HepG2 (cell line): ENCODE measurements around the gene THSD8. TPM values are rescaled to one million over a fixed set of nuclear protein-coding genes. Genes with fewer than 3 reads are reported as not detected.

Experiments used
- CBX1 ChIP-seq: IDR thresholded peaks from one replicate; pipeline ENCODE4 v1.6.1; 2016; ENCODE audit warnings: antibody characterized with exemption, low read depth
- CREB1 ChIP-seq, 2 experiments: fragments of 450-650 bp in 1 of 2; IDR thresholded peaks; 2 replicates each; pipeline ENCODE4 v1.6.1; 2016 to 2017; ENCODE audit warnings: control low read depth in 1 of 2, mild to moderate bottlenecking in 1 of 2, missing compliant biosample characterization in 1 of 2, missing genetic modification characterization in 1 of 2
- FOXA3 ChIP-seq: IDR thresholded peaks from 2 replicates; pipeline ENCODE4 v1.6.1; 2016; ENCODE audit warnings: missing genetic modification reagents, missing compliant biosample characterization
- GATAD1 ChIP-seq: IDR thresholded peaks from 2 replicates; pipeline ENCODE4 v1.6.1; 2016; ENCODE audit warnings: missing genetic modification reagents, missing compliant biosample characterization
- HMGXB4 ChIP-seq, 2 experiments: sonication (generic) in 1 of 2; formaldehyde crosslinking in 1 of 2; IDR thresholded peaks; 2 replicates each; pipeline versions ENCODE4 v1.4.0 to v1.6.1; 2018 to 2020; ENCODE audit warnings: missing genetic modification reagents in 2 of 2, borderline replicate concordance in 1 of 2, low read depth in 1 of 2, mild to moderate bottlenecking in 1 of 2, missing biosample characterization in 1 of 2
- IRX3 ChIP-seq: sonication (generic); formaldehyde crosslinking; IDR thresholded peaks from 2 replicates; pipeline ENCODE4 v1.8.1; 2023; ENCODE audit warnings: mild to moderate bottlenecking, low read depth, missing genetic modification reagents, borderline replicate concordance
- MED13 ChIP-seq: sonication (generic); formaldehyde crosslinking; IDR thresholded peaks from 2 replicates; pipeline ENCODE4 v1.5.0; 2020; ENCODE audit warnings: missing genetic modification reagents
- NCOA1 ChIP-seq: sonication (generic); formaldehyde crosslinking; IDR thresholded peaks from 2 replicates; pipeline ENCODE4 v1.9.0; 2021; ENCODE audit warnings: missing genetic modification reagents
- NR2C2 ChIP-seq: sonication (generic); formaldehyde crosslinking; IDR thresholded peaks from 2 replicates; pipeline ENCODE4 v1.4.0; 2020; ENCODE audit warnings: missing genetic modification reagents, mild to moderate bottlenecking, moderate library complexity, borderline replicate concordance
- RNF219 ChIP-seq: sonication (generic); formaldehyde crosslinking; IDR thresholded peaks from 2 replicates; pipeline ENCODE4 v1.5.0; 2020; ENCODE audit warnings: mild to moderate bottlenecking, missing genetic modification reagents
- SRY ChIP-seq: sonication (generic); formaldehyde crosslinking; IDR thresholded peaks from 2 replicates; pipeline ENCODE4 v1.8.0; 2022; ENCODE audit warnings: mild to moderate bottlenecking, missing genetic modification reagents
- STAG1 ChIP-seq: sonication (generic); formaldehyde crosslinking; IDR thresholded peaks from 2 replicates; pipeline ENCODE4 v1.4.0; 2020; ENCODE audit warnings: missing genetic modification reagents
- U2AF2 ChIP-seq: fragments of 200-400 bp; formaldehyde crosslinking; IDR thresholded peaks from 2 replicates; pipeline ENCODE4 v1.6.1; 2017; ENCODE audit warnings: low read depth, mild to moderate bottlenecking, low read length
- ZBTB38 ChIP-seq: sonication (generic); formaldehyde crosslinking; IDR thresholded peaks from 2 replicates; pipeline ENCODE4 v1.5.1; 2020; ENCODE audit warnings: mild to moderate bottlenecking, missing genetic modification reagents
- ZNF512 ChIP-seq: sonication (generic); formaldehyde crosslinking; IDR thresholded peaks from 2 replicates; pipeline ENCODE4 v1.4.0; 2020; ENCODE audit warnings: mild to moderate bottlenecking, missing genetic modification reagents
- ZNF646 ChIP-seq: sonication (generic); formaldehyde crosslinking; IDR thresholded peaks from 2 replicates; pipeline ENCODE4 v1.9.0; 2021; ENCODE audit warnings: mild to moderate bottlenecking, missing genetic modification reagents
- ZNF768 ChIP-seq: sonication (generic); formaldehyde crosslinking; IDR thresholded peaks from 2 replicates; pipeline ENCODE4 v1.4.0; 2020; ENCODE audit warnings: missing genetic modification reagents
- ZNF790 ChIP-seq: sonication (generic); formaldehyde crosslinking; IDR thresholded peaks from 2 replicates; pipeline ENCODE4 v1.8.0; 2022; ENCODE audit warnings: missing genetic modification reagents, mild to moderate bottlenecking, borderline replicate concordance
- ZSCAN30 ChIP-seq: sonication (generic); formaldehyde crosslinking; IDR thresholded peaks from 2 replicates; pipeline ENCODE4 v1.5.0; 2020; ENCODE audit warnings: mild to moderate bottlenecking, missing genetic modification reagents
- polyA plus RNA-seq, 8 experiments: library from polyadenylated mRNA; depleted of rRNA in 3 of 8; stranded (reverse) in 7 of 8; unstranded in 1 of 8; fragments of >200 nt; fragmentation: Illumina TruSeq in 4 of 8; extraction: Trizol in 4 of 8; gene quantifications; 2 replicates each; pipeline versions ENCODE4 v1.2.1 to v1.2.3, GENCODE V29; 2011 to 2016; ENCODE audit warnings: low read depth in 4 of 8, missing spikeins in 1 of 8, mixed read lengths in 1 of 8; ENCODE audit not compliant: insufficient read depth in 1 of 8
- total RNA-seq, 5 experiments: library from RNA; depleted of rRNA; stranded (reverse); fragments of >200 nt; fragmentation: Illumina TruSeq; extraction: Trizol; gene quantifications; 2 replicates each; pipeline ENCODE4 v1.2.3, GENCODE V29; 2016; ENCODE audit warnings: low read depth in 1 of 5

THSD8 gene
- total and polyA plus RNA-seq, 2 of the 13 experiments (the other 11 are each of a cell fraction or from before 2014, with no cell fraction given) = 4.8 to 14.9 TPM

- peak; percentile 70 for TF ChIP-seq ZNF646 (CRISPR knock-in tag)
- TF ChIP-seq ZBTB38 = no peak
- no peak for TF ChIP-seq ZSCAN30
- no peak for TF ChIP-seq IRX3 (CRISPR knock-in tag)
- TF ChIP-seq FOXA3 (CRISPR knock-in tag) = no peak
- no peak for TF ChIP-seq CBX1
- no peak for TF ChIP-seq U2AF2
- no peak for TF ChIP-seq HMGXB4 (CRISPR knock-in tag; IDR thresholded peaks at IDR 0.05; ENCODE audit: borderline replicate concordance in 1 of 2, low read depth in 1 of 2)
- 0 out of 2 replicates have a peak, but pooled peaks have one; percentile 6 for TF ChIP-seq CREB1 (IDR thresholded peaks at IDR 0.05)
- TF ChIP-seq CREB1 (CRISPR knock-in tag; IDR thresholded peaks at IDR 0.05) = no peak
- TF ChIP-seq RNF219 (CRISPR knock-in tag) = no peak
- TF ChIP-seq ZNF512 (CRISPR knock-in tag) = no peak
- no peak for TF ChIP-seq MED13
- peak; percentile 75 for TF ChIP-seq ZNF768
- TF ChIP-seq STAG1 = no peak
- TF ChIP-seq SRY = no peak
- TF ChIP-seq GATAD1 (CRISPR knock-in tag) = no peak
- no peak for TF ChIP-seq ZNF790 (CRISPR knock-in tag)
- no peak for TF ChIP-seq NR2C2 (CRISPR knock-in tag)
- TF ChIP-seq NCOA1 (CRISPR knock-in tag) = no peak
Observed at GRCh38 chr19:12784394-12784870, 17.4 kb upstream of the THSD8 start (continued).
